Daoy (cell line): ENCODE measurements around the gene FCN3. TPM values are rescaled to one million over a fixed set of nuclear protein-coding genes. Genes with fewer than 3 reads are reported as not detected.
"Not testable (repeated sequence)": the region's sequence is repeated elsewhere in the genome, so short reads cannot be mapped to it uniquely, and the experiment has no call there.

Experiments used
- DNase-seq: peaks from one replicate; pipeline ENCODE4 v3.0.0-alpha.2; 2015; ENCODE audit warnings: low read depth
- total RNA-seq: library from RNA; depleted of rRNA; stranded (reverse); fragments of >200 nt; shearing (Covaris generic); gene quantifications from 2 replicates; pipeline ENCODE4 v1.2.3, GENCODE V29; 2014

Gene FCN3
- total RNA-seq, 1 experiment from 2014 or later = not detected

- DNase-seq = no peak
These were observed 24.8 kb upstream of the FCN3 start for GRCh38 chr1:27399251-27400025.

GRCh38 chr1:27398405-27399149, 24.0 kb upstream of the FCN3 start:
- no peak for DNase-seq

- DNase-seq = no peak
These were observed 23.1 kb upstream of the FCN3 start for GRCh38 chr1:27397749-27398148.

- no peak for DNase-seq
These were observed 22.5 kb upstream of the FCN3 start for GRCh38 chr1:27397110-27397509.

- DNase-seq = peak; percentile 69
These were observed 21.0 kb upstream of the FCN3 start for GRCh38 chr1:27395441-27396195.

GRCh38 chr1:27394925-27395324, 20.3 kb upstream of the FCN3 start:
- DNase-seq = no peak

DNA sequence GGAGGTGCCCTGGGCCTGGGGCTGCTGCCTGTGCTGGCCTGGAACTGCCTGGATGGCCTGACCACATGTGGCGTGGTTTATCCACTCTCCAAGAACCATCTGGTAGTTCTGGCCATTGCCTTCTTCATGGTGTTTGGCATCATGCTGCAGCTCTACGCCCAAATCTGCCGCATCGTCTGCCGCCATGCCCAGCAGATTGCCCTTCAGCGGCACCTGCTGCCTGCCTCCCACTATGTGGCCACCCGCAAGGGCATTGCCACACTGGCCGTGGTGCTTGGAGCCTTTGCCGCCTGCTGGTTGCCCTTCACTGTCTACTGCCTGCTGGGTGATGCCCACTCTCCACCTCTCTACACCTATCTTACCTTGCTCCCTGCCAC, 19.6 kb upstream of the FCN3 start:
- no peak for DNase-seq

DNA sequence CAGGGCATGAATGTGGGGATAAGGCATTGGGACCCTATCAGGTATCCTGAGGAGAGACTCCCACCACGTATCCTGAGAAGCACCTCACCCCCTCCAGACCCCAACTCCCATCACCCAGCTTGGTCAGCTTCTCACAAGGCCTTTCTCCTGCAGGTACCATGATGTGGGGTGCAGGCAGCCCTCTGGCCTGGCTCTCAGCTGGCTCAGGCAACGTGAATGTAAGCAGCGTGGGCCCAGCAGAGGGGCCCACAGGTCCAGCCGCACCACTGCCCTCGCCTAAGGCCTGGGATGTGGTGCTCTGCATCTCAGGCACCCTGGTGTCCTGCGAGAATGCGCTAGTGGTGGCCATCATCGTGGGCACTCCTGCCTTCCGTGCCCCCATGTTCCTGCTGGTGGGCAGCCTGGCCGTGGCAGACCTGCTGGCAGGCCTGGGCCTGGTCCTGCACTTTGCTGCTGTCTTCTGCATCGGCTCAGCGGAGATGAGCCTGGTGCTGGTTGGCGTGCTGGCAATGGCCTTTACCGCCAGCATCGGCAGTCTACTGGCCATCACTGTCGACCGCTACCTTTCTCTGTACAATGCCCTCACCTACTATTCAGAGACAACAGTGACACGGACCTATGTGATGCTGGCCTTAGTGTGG, 19.1 kb upstream of the FCN3 start:
- DNase-seq = no peak

DNA sequence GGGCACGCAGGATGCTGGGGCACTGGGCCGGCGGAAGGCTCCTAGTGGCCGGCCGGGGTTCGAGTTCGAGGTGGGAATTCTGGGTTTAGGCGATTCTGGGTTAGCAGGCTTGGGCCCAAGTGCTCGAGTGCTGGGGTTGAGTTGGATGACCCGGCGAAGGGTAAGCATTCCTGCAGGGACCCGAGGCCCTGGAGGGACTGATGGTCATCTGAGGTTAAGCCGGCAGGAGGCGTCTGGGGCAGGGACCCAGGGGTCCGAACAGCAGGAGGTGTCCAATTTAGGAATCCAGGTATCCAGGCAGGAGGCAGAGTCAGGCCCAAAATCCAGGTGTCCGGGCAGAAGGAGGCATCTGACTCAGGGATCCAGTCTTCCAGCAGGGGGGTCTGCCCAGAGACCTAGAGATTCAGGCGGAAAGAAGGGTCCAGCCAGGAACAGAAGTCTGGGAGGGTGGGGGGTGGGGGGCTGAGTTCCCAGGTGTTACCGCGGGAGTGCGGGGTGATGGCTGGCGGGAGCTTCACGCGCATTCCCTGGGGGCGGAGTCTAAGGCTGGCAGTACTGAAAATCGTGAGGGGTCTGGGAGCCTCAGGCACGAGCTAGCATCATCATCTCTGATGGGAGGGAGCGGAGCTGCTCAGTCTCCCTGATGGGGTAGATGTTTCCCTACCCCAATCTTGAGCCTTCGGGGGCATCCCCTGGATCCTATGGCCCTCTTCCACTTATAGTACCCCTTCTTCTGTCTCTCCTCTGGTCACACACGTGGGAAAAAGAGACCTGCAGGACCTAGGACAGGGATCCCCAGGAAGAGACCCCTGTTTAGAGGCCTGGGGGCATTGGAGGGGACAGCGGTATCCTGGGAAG, 18.4 kb upstream of the FCN3 start:
- no peak for DNase-seq

DNA sequence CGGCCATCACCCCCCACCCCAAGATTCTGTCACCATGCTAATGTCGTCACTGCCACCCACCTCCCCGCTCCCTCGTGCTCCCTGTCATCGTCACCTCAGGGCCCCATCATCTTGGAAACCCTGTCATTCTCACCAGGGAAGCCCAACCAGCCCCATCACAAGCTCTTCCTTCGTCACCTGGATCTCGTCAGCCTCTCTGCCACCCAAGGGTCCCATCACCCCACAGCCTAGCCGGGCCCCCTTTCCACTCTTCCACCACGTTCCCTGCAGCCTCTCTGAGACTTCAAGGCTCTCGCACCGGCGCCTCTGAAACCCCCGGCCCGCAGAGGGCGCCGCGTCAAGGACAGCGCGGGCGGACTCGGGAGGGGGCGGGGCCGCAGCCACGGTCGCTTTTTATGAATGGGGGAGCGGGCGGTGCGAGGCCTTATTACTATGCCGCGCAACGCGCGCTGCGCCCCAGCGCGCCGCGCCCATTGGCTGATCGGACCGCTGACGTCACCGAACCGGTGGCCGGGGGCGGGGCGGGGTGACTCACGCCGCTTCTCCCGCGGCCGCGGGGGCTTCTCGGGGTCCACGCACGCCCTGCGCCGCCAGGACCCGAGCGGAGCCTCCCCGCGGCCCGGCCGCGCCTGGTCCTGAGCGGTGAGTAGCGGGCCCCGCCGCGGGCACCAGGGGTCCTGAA, 17.6 kb upstream of the FCN3 start, which contains the start of gene GPR3:
GPR3 (plus strand) TSS at position 527 of the 682 bp plus-strand sequence. CDS start 1,177 bp downstream, outside the sequence.
- DNase-seq = peak; percentile 95

- peak; percentile 48 for DNase-seq
These were observed 17.0 kb upstream of the FCN3 start for GRCh38 chr1:27391511-27392095.

DNA sequence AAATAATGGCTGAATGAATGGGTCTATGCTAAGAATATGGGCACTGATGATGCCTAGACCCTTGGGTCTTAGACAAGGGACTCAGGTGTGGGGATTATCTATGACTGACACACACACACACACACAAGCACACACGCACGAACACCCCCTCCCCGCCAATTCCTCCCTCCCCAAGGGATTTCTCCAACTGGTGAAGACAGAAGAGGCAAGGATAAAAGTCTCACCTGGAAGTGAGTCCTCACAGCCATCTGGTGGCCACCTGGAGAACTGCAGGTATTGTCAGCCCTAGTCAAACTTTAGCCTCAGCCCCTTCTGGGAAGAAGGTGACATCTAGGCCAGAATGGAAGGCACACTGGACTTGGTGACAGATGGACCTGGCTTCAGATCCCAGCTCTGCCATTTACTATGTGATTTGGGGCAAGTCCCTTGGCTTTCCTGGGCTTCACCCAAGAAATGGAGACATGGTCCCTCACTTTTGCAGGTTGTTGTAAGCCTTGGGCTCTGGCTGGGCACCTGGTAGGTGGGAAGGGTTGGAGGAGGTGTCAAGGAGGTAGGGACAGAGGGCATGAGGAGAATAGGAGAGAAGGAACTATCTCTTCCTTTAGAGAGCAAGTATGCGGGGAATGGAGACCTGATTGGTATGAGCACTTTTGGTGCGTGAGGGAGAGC, 13.8 kb upstream of the FCN3 start:
- peak; percentile 64 for DNase-seq

DNA sequence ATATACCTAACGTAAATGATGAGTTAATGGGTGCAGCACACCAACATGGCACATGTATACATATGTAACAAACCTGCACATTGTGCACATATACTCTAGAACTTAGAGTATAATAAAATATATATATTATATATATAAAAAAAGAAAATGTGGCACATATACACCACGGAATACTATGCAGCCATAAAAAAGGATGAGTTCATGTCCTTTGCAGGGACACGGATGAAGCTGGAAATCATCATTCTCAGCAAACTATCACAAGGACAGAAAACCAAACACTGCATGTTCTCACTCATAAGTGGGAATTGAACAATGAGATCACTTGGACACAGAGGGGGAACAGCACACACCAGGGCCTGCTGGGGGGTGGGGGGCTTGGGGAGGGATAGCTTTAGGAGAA, 10.2 kb upstream of the FCN3 start:
- not testable (repeated sequence) for DNase-seq

GRCh38 chr1:27383661-27384060, 9.0 kb upstream of the FCN3 start:
- no peak for DNase-seq

- no peak for DNase-seq
These were observed 8.5 kb upstream of the FCN3 start, which contains the start of gene CD164L2 for GRCh38 chr1:27383039-27383605. CD164L2 (minus strand) TSS chr1:27383333; CDS start chr1:27383239, 94 bp downstream.

DNA sequence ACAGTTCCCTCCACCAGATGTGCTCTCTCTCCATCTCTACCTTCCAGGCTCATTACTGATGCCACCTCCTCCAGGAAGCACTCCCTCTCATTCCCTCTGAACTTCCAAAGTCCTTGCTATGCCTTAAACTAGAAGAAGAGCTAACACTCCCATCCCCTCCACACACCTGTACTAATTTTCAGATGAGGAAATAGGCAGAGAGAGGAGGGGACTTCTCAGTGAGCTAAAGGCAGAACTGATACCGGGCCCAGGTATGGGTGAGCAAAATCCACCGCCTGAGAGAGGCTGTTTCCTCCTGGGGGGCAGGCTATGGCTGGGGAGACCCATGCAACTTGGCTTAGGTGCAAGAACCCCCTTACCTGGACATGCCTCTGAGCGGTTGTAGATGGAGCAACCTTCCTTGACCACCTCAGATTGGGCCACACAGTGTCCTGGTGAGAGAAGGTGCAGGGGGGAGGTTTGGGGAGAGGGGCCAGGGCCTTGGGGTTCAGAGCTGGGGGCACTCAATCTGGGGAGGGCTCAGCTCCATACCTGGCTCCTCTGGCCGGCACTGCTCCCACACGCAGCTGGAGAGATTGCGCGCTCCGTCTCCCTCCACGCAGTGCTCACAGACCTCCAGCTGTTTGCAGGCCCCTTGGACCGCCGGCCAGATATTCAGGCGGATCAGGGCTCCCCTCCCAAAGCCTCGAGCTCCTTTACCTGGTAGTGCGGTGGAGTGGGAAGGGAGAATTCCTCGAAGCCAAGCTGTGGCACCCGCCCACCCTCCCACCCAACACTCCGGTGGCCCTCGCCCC, 7.5 kb upstream of the FCN3 start:
- no peak for DNase-seq

GRCh38 chr1:27380766-27381733, 6.4 kb upstream of the FCN3 start:
- DNase-seq = no peak
